ENCODE data around the gene SLC25A1. TPM values are rescaled to one million over a fixed set of nuclear protein-coding genes. Genes with fewer than 3 reads are reported as not detected.

Gene SLC25A1
- total RNA-seq, 1 experiment from 2014 or later = 151 TPM

GRCh38 chr22:19150482-19151328 is 27.8 kb downstream of the SLC25A1 start:
- H4K5ac ChIP-seq (ENCODE audit: insufficient read length, low read depth, low read length) = no peak overlapping the region
- H3K27ac ChIP-seq (ENCODE audit: insufficient read length, low read depth, low read length) = no peak overlapping the region
- H3K9ac ChIP-seq (ENCODE audit: extremely low read depth, insufficient read length, low read length) = no peak overlapping the region
- H3K9me3 ChIP-seq (ENCODE audit: control insufficient read depth, low read depth, low read length) = no peaks in the 10 kb centered on the region
- H2BK20ac ChIP-seq (ENCODE audit: low read depth, low read length, poor library complexity, severe bottlenecking) = no peak overlapping the region
- Mint-ChIP-seq H3K27ac (no peak overlapping the region), H3K27me3 (ENCODE audit: low read depth) (peaks cover 89% of the 10 kb centered on the region), H3K9me3 (peaks cover 13 to 14% of the 10 kb centered on the region in 2 experiments), H3K36me3 (ENCODE audit: insufficient read depth in 1 of 3, low read depth in 3 of 3) (peaks cover 0 to 9% (median 5%) of the 10 kb centered on the region in 3 experiments; a peak in 6 of 7 replicates), H3K4me3 (peak overlapping the region; percentile 34 to 78), H3K4me1 (peaks cover 12 to 20% of the 10 kb centered on the region in 2 experiments)
- no peak overlapping the region for H2AK5ac ChIP-seq (ENCODE audit: insufficient read length, low read length)
- H3K79me2 ChIP-seq (ENCODE audit: insufficient read depth, low read length) = no peaks in the 10 kb centered on the region
- H3K14ac ChIP-seq (ENCODE audit: insufficient read depth, low read length) = no peak overlapping the region; the same call in 1 of the 2 replicates
- TF ChIP-seq CTCF (conservative IDR thresholded peaks at IDR 0.05) = no peak
- no peak overlapping the region for H4K91ac ChIP-seq (ENCODE audit: insufficient read length, low read depth, low read length)
- H2BK12ac ChIP-seq (ENCODE audit: insufficient read length, low read depth, low read length) = no peak overlapping the region
- H3K18ac ChIP-seq (ENCODE audit: insufficient read length, low read depth, low read length) = no peak overlapping the region
- no peak overlapping the region for H4K8ac ChIP-seq (replicated peaks; ENCODE audit: insufficient read length, low read depth, low read length)
- H3T11ph ChIP-seq (ENCODE audit: low read length) = no peak overlapping the region
- H3K79me1 ChIP-seq (ENCODE audit: insufficient read depth, low read depth, low read length, poor library complexity, severe bottlenecking) = no peaks in the 10 kb centered on the region
- peaks cover 2% of the 10 kb centered on the region for H3K23me2 ChIP-seq (ENCODE audit: insufficient read length, low read depth, low read length, poor library complexity, severe bottlenecking)
- H3K27me3 ChIP-seq (ENCODE audit: insufficient read depth, low read length) = peaks cover 48% of the 10 kb centered on the region
- no peak overlapping the region for H3K56ac ChIP-seq (ENCODE audit: insufficient read length, low read depth, low read length)
- H2BK15ac ChIP-seq (ENCODE audit: low read depth, low read length) = no peak overlapping the region
- no CpG with 5 or more reads among the region's 68 CpGs for WGBS (ENCODE audit: extremely low coverage, insufficient read length, low lambda C conversion rate)
- no peak overlapping the region for H2BK120ac ChIP-seq (ENCODE audit: low read depth, low read length, poor library complexity, severe bottlenecking)
- no peak overlapping the region for H3K4ac ChIP-seq (ENCODE audit: low read depth, low read length)
- no peaks in the 10 kb centered on the region for H4K20me1 ChIP-seq (ENCODE audit: control insufficient read depth, insufficient read depth, insufficient read length)
- no peaks in the 10 kb centered on the region for H3K4me1 ChIP-seq (ENCODE audit: insufficient read depth, low read length)
- no peak for DNase-seq
- H2AFZ ChIP-seq (ENCODE audit: low read length) = no peak overlapping the region
- no peak overlapping the region for H2BK5ac ChIP-seq (ENCODE audit: insufficient read length, low read length)
- no peak overlapping the region for H3K4me2 ChIP-seq (ENCODE audit: insufficient read depth, insufficient read length, low read length)
- no peak overlapping the region for H3K23ac ChIP-seq (ENCODE audit: insufficient read length, low read depth, low read length)

Data from H9 (cell line).